Ecto neural progenitor cell (in vitro differentiated cells): ENCODE data around the gene BTNL2.
"Not testable (repeated sequence)": the region's sequence is repeated elsewhere in the genome, so short reads cannot be mapped to it uniquely, and the experiment has no call there.

Experiments used
- DNase-seq: peaks from one replicate; pipeline ENCODE4 v3.0.0-alpha.2; 2018; ENCODE audit warnings: low spot score

The BTNL2 gene

DNA sequence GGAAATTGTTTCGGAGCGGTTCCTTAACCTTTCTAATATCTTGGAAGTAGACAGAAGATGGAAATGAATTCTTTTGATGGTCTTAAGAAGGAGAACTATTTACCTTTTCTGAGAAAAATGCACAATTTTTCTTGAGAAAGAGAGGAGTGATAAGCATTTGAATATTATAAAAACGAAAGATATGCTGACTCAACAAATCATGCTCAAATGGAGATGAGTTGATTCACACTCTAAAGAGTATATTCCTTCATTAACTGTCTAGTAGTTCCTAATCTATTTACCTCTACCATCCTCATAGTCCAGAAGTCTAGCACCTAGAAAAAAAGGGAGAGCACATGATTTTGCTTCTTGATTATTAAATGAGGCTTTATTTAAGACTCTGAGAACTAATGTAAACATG is 39.3 kb downstream of the BTNL2 start:
- no peak for DNase-seq

DNA sequence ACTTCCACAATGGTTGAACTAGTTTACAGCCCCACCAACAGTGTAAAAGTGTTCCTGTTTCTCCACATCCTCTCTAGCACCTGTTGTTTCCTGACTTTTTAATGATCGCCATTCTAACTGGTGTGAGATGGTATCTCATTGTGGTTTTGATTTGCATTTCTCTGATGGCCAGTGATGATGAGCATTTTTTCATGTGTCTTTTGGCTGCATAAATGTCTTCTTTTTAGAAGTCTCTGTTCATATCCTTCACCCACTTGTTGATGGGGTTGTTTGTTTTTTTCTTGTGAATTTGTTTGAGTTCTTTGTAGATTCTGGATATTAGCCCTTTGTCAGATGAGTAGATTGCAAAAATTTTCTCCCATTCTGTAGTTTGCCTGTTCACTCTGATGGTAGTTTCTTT is 47.8 kb downstream of the BTNL2 start:
- not testable (repeated sequence) for DNase-seq

GRCh38 chr6:32358548-32358947 is 48.4 kb downstream of the BTNL2 start:
- not testable (repeated sequence) for DNase-seq

DNA sequence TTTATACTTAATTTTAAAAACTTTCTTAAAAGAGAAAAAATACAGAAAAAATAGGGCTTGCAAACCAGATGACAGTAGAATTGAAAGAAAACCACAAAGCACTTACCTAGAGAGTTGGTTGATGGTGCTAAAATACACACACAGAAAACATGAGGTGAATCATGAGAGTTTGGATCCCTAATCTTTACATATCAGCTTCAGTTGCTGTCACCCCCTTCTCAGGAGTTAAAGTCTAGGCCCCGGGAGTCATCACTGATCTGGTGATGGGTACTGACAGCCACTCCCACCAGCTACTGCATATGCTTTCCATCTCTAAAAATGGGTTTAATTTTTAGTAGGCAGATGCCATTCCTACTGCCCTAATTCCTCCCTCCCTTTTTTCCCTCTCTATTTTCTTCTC is 52.0 kb downstream of the BTNL2 start:
- DNase-seq, result no peak

- DNase-seq, result no peak
Observed at GRCh38 chr6:32353348-32353747, 53.6 kb downstream of the BTNL2 start.
